Urothelium cell line (cell line): ENCODE data around the gene GNG12.

Experiments
- DNase-seq: peaks from one replicate; pipeline ENCODE4 v3.0.0; 2011; ENCODE audit warnings: low spot score, mixed read lengths
- FAIRE-seq: peaks from 2 replicates; lab custom pipeline; 2011; peaks lifted over from hg19 to GRCh38; lab: Jason Lieb, UNC

The GNG12 gene

DNA sequence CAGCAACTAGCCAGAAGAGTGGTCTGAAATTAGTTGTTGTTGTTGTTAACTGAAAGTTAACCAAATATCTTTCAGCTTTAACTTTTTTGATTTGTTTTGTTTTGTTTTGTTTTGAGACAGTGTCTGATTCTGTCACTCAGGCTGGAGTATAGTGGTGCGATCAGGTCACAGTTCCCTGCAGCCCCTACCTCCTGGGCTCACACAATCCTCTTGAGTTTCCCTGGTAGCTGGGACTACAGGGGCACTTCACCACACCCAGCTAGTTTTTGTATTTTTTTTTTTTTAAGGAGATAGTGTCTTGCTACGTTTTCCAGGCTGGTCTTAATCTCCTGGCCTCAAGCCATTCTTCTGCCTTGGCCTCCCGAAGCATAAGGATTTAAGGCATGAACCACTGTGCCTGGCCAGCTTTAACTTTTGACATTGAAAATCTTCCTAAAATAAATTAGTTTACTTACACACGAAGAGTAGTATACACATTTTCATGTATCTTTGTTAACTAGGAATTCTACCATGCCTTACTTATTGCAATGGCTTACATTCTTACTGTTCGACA, 45.0 kb downstream of the GNG12 start:
- DNase-seq, result no peak
- no peak for FAIRE-seq

DNA sequence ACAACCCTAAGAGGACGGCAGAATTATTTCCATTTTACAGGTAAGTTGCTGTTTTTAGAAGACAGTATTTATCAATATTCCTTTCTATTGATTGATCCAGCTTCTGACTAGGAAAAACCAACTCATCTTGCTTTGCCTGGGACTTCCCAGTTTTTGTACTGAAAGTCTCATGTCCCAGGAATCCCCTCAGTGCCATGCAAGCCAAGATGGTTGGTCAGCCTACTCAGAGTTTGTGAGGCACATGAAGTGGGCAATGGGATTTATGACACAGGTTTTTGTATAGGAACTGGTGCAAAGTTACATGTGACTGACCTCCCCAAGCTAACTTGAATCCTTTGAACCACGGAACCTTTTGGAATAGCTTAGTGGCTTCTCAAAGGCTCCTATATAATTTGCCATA, 45.5 kb downstream of the GNG12 start:
- DNase-seq, result no peak
- FAIRE-seq, result no peak

DNA sequence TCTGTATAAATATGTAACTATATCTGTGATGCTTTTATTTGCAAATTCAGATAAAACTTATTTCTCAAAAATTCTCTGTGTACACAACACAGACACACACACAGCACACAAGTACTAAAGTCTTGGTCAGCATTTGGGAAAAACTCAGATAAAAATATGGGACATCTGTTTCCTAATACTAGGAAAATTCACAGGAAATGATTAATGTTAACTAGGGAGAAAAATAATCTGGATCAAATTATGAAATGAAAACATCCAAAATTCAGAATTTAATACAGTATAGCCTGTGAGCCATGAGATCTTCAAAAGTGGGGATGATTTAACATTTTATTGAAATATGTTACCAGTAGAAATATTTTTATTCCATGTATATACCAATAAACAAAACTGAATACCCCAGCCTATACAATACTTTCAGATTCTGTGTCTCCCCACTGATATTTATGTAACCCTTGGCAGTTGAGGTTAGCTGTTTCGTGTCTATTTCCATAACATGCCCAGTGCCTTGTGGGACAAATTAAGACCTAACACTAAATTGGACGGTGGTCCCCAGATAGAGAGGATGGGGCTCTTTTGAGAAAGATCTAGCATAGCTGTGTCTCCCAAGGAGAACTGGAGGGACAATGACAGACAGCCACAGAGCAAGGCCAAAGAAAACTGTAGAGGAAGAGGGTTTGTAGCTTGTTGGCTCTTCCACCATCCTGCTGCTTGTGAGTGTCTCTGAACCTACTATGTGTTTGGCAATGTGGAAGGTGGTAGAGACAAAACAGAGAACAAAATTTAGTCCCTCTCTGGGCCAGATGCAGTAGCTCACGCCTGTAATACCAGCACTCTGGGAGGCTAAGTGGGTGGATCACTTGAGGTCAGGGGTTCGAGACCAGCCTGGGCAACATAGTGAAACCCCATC, 47.2 kb downstream of the GNG12 start:
- no peak for FAIRE-seq

DNA sequence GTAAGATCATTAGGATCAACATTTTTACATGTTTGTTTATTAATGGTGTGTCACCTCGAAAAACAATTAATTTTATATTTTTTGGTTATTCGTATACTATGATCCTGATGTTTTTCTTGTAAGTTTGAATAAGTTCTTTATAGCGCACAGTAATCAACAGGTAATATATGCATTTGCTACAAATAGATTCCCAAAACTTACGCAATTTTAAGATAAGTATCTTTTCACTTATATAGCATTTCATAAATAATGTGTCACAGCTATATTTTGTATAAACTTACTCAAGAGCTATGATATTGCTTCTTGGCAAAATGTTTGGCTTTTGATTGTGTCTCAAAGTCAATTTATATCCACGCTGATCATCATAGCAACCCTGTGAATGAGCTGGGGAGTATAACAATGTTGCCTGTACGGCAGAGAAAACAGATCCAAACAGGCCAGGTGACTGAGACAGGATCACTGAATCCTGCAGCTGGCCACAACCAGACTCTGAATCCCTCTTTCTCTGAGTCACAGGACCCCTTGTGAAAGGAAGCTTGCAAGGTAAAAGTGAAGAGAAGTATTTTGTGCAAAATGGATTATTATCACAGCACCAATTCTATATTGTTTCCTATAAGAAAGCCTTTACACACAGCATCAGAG, 48.6 kb downstream of the GNG12 start:
- DNase-seq (no peak), FAIRE-seq (no peak)

More for the DNA sequence above, 47.2 kb downstream of the GNG12 start:
- no peak for DNase-seq

DNA sequence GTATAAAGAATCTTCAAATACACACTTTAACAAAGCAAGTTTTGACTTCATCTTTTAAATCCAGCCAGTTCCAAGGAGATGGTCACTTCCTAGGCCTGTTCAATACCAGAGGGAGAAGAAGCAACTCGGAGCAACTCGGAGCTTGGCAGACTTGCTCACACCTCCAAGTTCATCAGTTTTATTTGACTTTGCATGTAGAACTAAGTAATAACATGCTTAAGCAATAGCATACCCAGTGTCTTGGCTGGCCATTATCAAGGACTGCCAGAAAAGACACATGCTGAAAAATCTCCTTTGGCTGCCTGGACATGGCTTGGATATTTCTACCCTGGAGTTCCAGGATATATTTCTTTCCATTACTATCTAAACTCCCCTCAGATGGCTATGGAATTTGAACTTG, 52.6 kb downstream of the GNG12 start:
- FAIRE-seq (no peak), DNase-seq (no peak)

DNA sequence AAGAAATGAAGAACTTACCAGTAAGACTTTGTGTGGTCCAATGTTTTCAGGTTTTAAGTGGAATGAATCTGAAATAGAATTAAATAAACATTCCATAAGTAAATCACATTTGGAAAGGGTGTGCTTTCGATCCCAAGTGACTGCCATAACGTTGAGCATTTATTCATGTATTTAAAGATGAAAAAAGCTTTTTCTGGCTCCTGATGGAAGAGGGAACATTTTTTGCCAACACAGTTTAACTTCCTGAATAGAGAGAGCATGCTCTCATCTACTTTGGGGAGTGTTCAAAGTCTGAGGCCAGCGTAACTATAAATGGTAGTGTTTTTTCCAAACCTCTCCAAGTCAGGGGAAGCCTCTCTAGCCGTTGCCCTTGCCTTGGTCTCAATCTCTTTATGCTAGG, 55.8 kb downstream of the GNG12 start:
- DNase-seq (no peak), FAIRE-seq (no peak)

DNA sequence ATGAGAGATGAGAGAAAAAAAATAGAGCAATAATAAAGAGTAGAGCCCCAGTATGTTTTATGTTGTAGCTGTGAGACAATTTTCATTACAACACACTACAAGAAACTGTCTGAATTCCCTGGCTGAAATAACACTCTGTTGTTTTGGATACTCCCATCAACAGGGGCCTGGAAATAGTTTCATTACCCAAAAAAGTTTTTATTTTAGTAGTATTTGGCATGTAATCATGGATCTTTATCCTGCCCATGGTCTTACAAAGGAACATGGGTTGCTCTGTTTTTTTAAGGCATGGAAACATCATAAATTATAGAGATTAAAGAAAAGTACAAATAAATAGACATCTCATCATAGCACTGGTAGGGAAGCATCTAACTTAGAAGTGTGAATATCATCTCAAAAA, 56.3 kb downstream of the GNG12 start:
- DNase-seq, result no peak
- no peak for FAIRE-seq

DNA sequence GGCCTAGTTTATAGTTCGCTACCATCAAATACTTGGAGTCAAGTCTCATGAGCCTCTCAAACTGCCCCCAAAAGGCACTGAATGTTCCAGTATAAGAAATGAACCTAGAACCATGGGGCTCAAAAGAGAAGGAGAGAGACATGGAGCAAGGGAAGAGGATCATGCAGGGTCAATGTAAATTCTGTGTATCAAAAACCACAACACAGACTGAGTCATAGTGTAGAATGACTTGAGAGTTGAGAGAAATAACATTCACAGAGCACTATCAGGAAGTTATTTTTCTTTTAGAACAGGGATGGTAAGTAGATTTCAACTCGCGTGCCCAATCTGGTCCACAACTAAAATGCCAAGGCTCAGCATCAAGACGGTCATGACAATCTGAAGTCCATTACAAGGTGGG, 59.8 kb downstream of the GNG12 start:
- DNase-seq (no peak), FAIRE-seq (no peak)

DNA sequence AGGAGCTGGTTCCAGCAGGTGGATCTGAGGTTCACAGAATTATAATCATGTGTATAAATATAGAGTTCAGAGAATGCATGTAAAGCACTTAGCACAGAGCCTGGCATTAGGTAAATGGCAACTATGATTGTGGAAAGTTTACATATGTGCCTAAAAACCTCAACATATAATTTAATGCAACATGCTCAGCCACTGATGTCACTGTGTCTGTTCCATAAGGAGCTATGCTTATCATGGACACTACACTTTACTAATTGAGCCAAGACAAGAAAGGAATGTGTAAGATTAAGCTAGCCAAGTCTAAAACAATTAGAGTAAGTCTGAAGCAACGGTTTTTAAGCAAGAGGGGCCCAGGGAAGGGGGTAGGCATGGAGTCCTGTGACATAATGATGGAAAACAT, 61.5 kb downstream of the GNG12 start:
- DNase-seq (no peak), FAIRE-seq (no peak)

DNA sequence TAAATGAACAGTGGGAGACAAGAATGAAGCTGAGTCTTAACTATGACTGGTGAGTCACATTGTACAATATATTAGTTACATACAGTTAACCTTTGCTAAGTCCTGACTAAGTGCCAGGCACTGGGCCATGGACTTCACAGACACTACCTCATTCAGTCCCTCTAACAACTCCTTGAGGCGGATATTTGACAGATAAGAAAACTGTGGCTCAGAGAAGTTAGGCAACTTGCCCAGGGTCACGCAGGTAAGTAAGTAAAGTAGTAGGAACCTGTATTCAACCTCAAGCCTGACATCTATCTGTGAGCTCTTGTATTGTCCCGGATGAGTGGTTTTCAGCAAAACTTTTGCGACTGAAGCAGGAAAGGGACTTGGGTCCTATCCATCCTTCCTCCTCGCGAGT, 62.1 kb downstream of the GNG12 start:
- FAIRE-seq, result no peak
- no peak for DNase-seq

DNA sequence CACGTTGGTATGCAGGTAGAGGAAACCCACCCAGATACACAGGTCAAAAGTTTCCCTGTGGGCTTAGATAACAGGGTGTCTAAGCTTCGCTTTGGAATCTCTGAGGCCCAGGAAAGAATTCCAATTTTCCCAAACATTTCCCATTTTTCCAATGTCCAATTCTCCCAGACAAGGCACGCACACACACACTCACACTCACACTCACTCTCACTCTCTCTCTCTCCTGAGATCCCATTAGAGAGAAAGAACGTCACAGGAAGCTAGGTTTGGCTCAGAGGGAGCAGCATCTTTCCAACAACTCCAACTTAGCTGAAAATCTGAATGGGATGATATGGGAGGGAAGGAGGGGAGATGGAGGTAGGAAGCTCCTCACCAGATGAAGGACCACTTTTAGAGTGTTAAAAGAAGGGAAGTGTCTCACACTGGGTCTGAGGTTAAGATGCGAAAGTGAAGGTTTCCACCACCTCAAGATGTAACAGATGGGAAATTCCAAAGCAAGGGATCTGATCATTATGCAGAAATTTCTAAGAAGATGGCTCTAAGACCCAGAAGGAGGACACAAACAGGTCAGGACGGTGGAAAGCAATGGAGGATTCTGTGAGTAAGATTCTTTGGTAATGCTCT, 63.5 kb downstream of the GNG12 start:
- FAIRE-seq (no peak), DNase-seq (no peak)

DNA sequence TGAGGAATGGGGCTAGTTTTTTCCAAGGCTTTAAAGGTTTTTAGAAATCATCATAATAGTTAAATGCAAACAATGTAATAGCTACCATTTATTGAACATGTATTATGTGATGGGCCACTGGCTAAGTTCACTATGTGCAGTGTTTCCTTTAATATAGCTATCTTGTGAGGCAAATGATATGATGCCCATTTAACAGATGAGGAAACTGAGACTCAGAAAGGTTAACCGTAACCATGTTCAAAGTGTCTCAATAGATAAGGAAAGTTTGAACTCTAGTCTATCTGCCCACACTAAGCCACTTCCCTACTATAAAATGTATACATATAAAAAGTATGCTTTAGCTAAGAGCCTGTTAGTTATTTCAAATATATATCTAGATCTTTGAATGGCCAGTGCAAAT, 64.8 kb downstream of the GNG12 start:
- FAIRE-seq (no peak), DNase-seq (no peak)

DNA sequence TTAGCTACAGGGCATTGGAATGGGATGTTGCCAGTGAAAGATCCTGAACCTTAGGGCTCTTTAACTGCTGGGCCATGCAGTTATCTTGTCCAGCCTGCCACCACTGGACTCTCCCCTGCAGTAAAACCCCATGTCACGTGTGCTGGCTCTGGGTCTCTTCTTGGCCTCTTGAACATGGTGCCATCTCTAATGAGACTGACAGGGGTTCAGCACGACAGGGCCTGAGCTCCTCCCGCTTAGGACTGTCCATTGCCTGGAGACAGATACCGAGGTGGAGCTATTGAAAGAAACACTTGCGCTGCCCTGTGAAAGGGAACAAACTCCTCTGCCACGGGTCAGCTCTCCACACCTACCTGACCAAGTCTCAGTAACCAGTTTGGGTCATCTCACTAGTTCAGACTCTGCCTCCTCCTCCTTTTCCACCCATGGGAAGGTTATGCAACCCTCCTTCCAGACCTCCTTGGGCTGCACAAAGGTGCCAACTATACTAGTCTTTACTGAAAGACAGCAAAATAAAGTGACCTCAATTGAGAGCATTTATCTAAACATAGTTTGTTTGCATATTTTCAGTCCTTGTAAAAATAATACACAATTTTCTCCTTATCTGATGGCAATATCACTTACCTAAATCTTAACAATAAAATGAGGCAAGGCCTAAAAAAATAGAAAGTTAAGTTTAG, 66.0 kb downstream of the GNG12 start:
- no peak for FAIRE-seq

DNA sequence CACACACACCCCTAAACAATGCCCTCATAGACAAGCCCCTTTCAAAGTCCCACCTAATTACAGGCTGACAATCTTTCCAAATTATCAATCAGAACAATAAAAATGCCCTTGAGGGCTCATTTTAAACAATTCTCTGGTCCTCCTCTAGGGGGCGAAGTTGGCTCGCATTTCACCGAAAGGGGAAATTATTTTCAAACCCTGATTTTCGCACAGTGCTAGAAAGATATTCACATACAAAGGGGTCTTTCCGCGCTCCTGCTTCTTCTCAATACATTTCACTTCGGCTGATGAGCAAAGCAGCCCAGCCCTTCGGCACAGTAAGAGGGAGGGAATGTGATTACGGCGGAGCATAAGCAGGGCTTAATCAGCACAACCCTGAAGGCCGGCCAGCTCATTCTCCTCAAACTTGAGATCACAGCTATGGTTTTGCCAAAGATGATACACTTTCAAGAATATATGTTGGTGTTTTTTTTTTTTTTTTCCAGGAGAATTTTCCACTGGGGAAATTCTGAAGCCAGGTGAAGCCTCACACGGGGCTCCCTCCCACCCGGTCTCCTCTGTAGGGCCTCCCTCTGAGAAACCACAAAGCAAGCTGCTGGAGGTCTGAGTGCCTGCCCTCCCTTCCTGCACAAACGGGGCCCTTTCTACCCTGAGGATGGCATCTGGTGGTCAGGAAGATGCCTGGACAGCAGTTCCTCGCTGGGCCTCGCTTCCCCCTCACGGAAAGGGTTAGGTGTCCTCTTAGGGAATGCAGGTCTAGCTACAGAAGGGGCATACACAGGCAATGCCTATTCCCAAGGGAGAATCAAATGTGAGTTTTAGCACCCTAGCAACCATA, 66.9 kb downstream of the GNG12 start:
- DNase-seq (peak; percentile 41), FAIRE-seq (no peak)

More for the DNA sequence above, 66.0 kb downstream of the GNG12 start:
- DNase-seq, result no peak

DNA sequence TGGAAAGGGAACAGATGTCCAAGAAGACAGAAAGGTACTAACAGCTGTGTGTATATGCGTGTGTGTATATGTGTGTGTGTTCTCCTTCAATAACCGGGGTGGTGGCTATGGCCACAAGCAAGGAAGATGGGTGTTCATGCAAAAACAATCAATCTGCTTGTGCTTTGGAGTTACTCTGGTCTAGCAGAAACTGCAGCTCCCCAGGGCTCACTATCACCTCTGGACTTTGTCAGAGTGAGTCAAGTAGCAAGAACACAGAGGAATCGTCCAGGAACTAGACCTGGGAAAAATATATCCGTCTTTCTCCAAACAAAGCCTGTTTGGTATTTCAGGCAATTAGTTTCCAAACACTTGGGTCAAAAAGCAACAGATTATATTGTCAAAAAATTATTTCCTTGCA, 68.6 kb downstream of the GNG12 start:
- FAIRE-seq (no peak), DNase-seq (no peak)

DNA sequence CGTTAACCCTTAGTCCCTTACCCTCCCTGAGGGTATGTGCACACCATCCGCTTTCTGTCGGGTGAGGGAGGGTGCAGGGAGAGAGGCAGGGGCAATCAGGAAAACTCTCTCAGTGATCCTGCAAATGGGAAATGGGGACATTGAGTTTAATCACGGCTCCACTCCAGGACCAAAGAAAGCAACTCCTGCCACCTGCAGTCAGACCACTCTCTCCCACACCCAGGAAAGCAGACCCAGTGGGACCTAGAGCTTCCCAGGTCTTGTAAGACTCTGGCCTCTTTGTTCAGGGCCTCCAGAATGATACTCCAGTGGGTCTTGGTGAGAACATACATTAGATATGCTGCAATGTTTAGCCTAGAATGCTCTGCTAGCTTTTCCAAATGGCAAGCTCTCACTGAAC, 71.5 kb downstream of the GNG12 start:
- no peak for DNase-seq
- no peak for FAIRE-seq

DNA sequence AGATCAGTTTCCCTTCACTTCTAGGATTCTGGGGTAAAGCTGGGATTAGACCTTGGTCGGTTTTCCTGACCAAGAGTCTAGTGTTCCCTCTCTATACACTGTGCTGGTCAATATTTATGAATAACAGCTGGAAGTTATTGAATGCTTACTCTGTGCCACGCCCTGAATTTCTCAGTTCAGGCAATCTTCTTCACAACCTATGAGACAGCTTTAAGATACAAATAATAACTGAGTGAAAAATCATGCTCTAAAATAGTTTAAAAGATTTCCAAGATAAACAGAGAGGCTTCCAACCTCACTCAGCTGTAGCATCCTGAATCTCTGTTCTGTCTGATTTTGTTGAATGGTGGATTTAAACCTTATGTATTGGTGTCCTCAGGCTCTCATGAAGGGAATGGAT, 72.2 kb downstream of the GNG12 start:
- FAIRE-seq (no peak), DNase-seq (no peak)

DNA sequence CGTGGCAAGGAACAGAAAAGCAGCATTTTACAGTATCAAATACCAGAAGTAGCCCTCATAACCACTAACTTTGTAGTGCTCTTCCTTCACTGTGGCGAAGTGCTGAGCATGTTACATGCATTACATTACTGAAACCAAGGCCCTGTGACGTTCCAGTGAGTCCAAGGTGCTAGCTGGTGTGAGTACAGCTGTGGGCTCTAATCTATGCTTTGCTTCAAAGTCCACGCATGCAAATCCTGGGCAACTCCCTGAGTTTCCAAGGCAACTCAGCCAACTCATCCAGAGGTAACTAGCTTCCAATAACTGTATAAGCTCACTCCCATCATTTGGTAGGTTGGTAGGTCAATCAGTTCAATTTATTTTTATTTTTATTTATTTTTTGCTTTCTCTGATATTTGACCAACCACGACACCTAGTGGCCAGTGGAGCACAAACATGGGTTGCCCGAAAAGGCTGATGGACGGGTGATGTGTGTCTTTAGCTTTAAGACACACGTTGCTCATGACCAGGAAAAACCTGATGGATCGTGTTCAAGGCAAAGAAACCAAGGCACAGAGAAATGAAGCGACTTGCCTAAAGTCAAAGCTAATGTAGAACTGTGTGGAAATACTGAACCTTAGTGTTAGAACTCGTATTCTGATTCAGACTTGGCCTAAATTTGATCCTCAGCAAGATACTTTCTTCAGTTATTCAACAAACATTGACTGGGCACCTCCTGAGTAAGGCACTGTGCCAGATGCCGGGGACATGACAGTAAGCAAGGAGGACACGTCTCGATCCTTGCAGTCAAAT, 73.0 kb downstream of the GNG12 start:
- FAIRE-seq (peak; percentile 37), DNase-seq (peak; percentile 73)

DNA sequence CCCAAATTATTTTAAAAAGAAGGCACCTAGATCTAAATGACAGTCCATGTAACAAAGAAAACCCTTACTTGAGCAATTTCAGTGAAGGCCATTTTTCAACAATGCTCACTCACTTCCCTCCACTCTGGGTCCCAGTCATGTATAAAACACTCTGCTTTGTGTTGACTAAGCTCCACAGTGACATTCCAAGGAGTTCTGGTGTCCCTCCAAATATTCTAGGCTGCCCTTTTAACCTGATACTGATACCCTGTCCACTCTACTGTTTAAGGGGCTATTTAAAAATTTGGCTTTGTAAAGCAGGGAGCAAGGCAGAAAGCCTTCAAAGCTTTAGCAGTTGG, 73.6 kb downstream of the GNG12 start:
- no peak for FAIRE-seq
- DNase-seq, result no peak

DNA sequence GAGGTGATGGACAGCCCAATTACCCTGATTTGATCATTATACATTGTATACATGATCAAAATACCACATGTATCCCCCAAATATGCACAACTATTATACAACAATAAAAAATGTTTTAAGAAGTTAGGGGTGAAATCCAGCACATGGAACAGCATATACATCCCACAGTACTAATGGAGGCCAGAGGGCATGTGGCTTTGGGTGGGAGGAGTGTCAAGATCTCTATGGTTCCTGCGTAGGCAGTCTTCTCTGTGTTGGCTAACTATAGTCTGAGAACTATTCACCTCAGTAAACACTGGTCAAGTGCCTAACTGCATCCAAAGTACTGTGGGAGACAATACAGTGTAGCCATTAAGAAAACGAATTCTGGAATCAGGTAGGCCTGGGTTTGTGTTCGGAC, 74.2 kb downstream of the GNG12 start:
- FAIRE-seq (no peak), DNase-seq (no peak)
